CD4-positive, CD25-positive, alpha-beta regulatory T cell (primary cell): ENCODE data around the gene GIPC1. TPM values are rescaled to one million over a fixed set of nuclear protein-coding genes. Genes with fewer than 3 reads are reported as not detected.
"Not testable (repeated sequence)": the region's sequence is repeated elsewhere in the genome, so short reads cannot be mapped to it uniquely, and the experiment has no call there.

Experiments
- ATAC-seq, 2 donors: fragments of 150-1000 bp; cut with Tn5 transposase; one replicate each; pipeline ENCODE4 v1.10.0; 2021; ENCODE audit warnings: low read depth in 2 of 2, moderate number of reproducible peaks in 2 of 2, moderate library complexity in 1 of 2
- DNase-seq, 3 donors: peaks; one replicate each; pipeline versions ENCODE4 v3.0.0 to v3.0.0-alpha.2; 2012 to 2022; ENCODE audit warnings: mixed read lengths in 1 of 3
- H3K27ac ChIP-seq: one replicate; pipeline ENCODE4 v1.7.0; 2013; ENCODE audit warnings: mild to moderate bottlenecking, low read length; ENCODE audit not compliant: insufficient read depth, poor library complexity, severe bottlenecking
- H3K27me3 ChIP-seq: one replicate; pipeline ENCODE4 v1.7.0; 2013; ENCODE audit warnings: low read length; ENCODE audit not compliant: control insufficient read depth, insufficient read depth
- H3K36me3 ChIP-seq: one replicate; pipeline ENCODE4 v1.7.0; 2013; ENCODE audit warnings: mild to moderate bottlenecking, low read length, moderate library complexity; ENCODE audit not compliant: control insufficient read depth, insufficient read depth
- H3K4me1 ChIP-seq: 2 replicates; pipeline ENCODE4 v1.7.0; 2013; ENCODE audit warnings: mild to moderate bottlenecking, low read length; ENCODE audit not compliant: insufficient read depth, control insufficient read depth, poor library complexity, severe bottlenecking
- H3K4me3 ChIP-seq: one replicate; pipeline ENCODE4 v1.7.0; 2013; ENCODE audit warnings: low read depth, mild to moderate bottlenecking, low read length, moderate library complexity
- H3K9me3 ChIP-seq, 2 experiments: 1 replicate in 1 of 2; 2 replicates in 1 of 2; pipeline ENCODE4 v1.7.0; 2013; ENCODE audit warnings: low read length in 2 of 2, mild to moderate bottlenecking in 1 of 2, moderate library complexity in 1 of 2; ENCODE audit not compliant: control insufficient read depth in 2 of 2
- H3K27ac Mint-ChIP-seq, 3 donors: one replicate each; pipeline ENCODE4 v1.8.0; 2020 to 2022; ENCODE audit warnings: mild to moderate bottlenecking in 3 of 3, mixed read lengths in 3 of 3, moderate library complexity in 2 of 3
- H3K27me3 Mint-ChIP-seq: one replicate; pipeline ENCODE4 v1.8.0; 2022; ENCODE audit warnings: mild to moderate bottlenecking, mixed read lengths
- H3K36me3 Mint-ChIP-seq: one replicate; pipeline ENCODE4 v1.8.0; 2020; ENCODE audit warnings: mixed read lengths
- H3K4me1 Mint-ChIP-seq, 4 donors: one replicate each; pipeline ENCODE4 v1.8.0; 2020 to 2022; ENCODE audit warnings: mixed read lengths in 4 of 4, mild to moderate bottlenecking in 1 of 4
- H3K4me3 Mint-ChIP-seq, 4 donors: one replicate each; pipeline ENCODE4 v1.8.0; 2020 to 2022; ENCODE audit warnings: mild to moderate bottlenecking in 4 of 4, mixed read lengths in 4 of 4, moderate library complexity in 3 of 4
- H3K9me3 Mint-ChIP-seq, 7 donors: one replicate each; pipeline ENCODE4 v1.8.0; 2020 to 2022; ENCODE audit warnings: mixed read lengths in 7 of 7, mild to moderate bottlenecking in 3 of 7, moderate library complexity in 2 of 7
- polyA plus RNA-seq, 4 donors: library from polyadenylated mRNA; unstranded; fragments of 300-500 nt; fragmentation: Illumina TruSeq; gene quantifications; one replicate each; pipeline ENCODE4 v1.2.3, GENCODE V29; 2021
- total RNA-seq: library from RNA; stranded (reverse); gene quantifications from one replicate; pipeline ENCODE4 v1.2.3, GENCODE V29; 2022

The GIPC1 gene
- total RNA-seq = 37.5 TPM
- polyA plus RNA-seq = 10 to 100 TPM; 44.0 to 62.0 (median 55.7) TPM

GRCh38 chr19:14496029-14496833 is at the start of gene GIPC1:
Gene GIPC1 (minus strand): TSS chr19:14496127. CDS start chr19:14482976, 13,151 bp downstream.
- Histone ChIP-seq H3K36me3 (peaks cover 4% of the 10 kb centered on the region), H3K9me3 (no peaks in the 10 kb centered on the region), H3K27me3 (no peaks in the 10 kb centered on the region), H3K4me1 (peaks cover 23% of the 10 kb centered on the region), H3K4me3 (peak within 1 kb of the TSS; percentile 79), H3K27ac (peak within 1 kb of the TSS; percentile 72)
- no peaks in the 10 kb centered on the region for H3K9me3 Mint-ChIP-seq
- no peaks in the 10 kb centered on the region for H3K27me3 Mint-ChIP-seq
- peak; percentile 84 for ATAC-seq
- H3K27ac Mint-ChIP-seq = peak within 1 kb of the TSS; percentile 81 to 91 (median 86)
- H3K36me3 Mint-ChIP-seq = peaks cover 10% of the 10 kb centered on the region
- peak within 1 kb of the TSS; percentile 89 to 95 (median 90) for H3K4me3 Mint-ChIP-seq
- H3K4me1 Mint-ChIP-seq = peaks cover 4 to 38% (median 14%) of the 10 kb centered on the region in 4 donors
- DNase-seq = peak; percentile 79 to 86 (median 84)

- ATAC-seq = no peak
- Mint-ChIP-seq H3K27me3 (no peaks in the 10 kb centered on the region), H3K4me1 (peaks cover 0 to 56% (median 16%) of the 10 kb centered on the region in 4 donors), H3K36me3 (peaks cover 11% of the 10 kb centered on the region), H3K4me3 (no peak overlapping the region), H3K27ac (peak overlapping the region in 2 of 3 donors; percentile 69 to 73), H3K9me3 (no peaks in the 10 kb centered on the region)
- Histone ChIP-seq H3K36me3 (peaks cover 46% of the 10 kb centered on the region), H3K9me3 (no peaks in the 10 kb centered on the region), H3K27me3 (no peaks in the 10 kb centered on the region), H3K4me3 (no peak overlapping the region), H3K4me1 (peaks cover 12% of the 10 kb centered on the region), H3K27ac (no peak overlapping the region)
- DNase-seq = no peak
Observed at GRCh38 chr19:14545716-14546082, 49.8 kb upstream of the GIPC1 start.

GRCh38 chr19:14544977-14545715 is 49.2 kb upstream of the GIPC1 start:
- Mint-ChIP-seq H3K27ac (peak overlapping the region in 2 of 3 donors; percentile 69 to 73), H3K9me3 (no peaks in the 10 kb centered on the region), H3K4me3 (peak overlapping the region in 1 of 4 donors; percentile 39), H3K27me3 (no peaks in the 10 kb centered on the region), H3K36me3 (peaks cover 11% of the 10 kb centered on the region), H3K4me1 (peaks cover 0 to 55% (median 16%) of the 10 kb centered on the region in 4 donors)
- ATAC-seq (no peak), DNase-seq (no peak)
- Histone ChIP-seq H3K27me3 (no peaks in the 10 kb centered on the region), H3K36me3 (peaks cover 41% of the 10 kb centered on the region), H3K4me1 (peaks cover 8% of the 10 kb centered on the region), H3K27ac (no peak overlapping the region), H3K9me3 (no peaks in the 10 kb centered on the region), H3K4me3 (no peak overlapping the region)

GRCh38 chr19:14544047-14544446 is 48.1 kb upstream of the GIPC1 start:
- H3K36me3 ChIP-seq = peaks cover 38% of the 10 kb centered on the region
- Mint-ChIP-seq H3K36me3 (peaks cover 11% of the 10 kb centered on the region), H3K4me3 (peak overlapping the region in 1 of 4 donors; percentile 22), H3K27ac (peak overlapping the region in 1 of 3 donors; percentile 42), H3K9me3 (no peaks in the 10 kb centered on the region), H3K4me1 (peaks cover 0 to 59% (median 16%) of the 10 kb centered on the region in 4 donors), H3K27me3 (no peaks in the 10 kb centered on the region)
- no peak for ATAC-seq
- no peak overlapping the region for H3K4me3 ChIP-seq
- DNase-seq = no peak
- H3K27me3 ChIP-seq = no peaks in the 10 kb centered on the region
- H3K27ac ChIP-seq = no peak overlapping the region
- H3K4me1 ChIP-seq = peaks cover 7% of the 10 kb centered on the region
- no peaks in the 10 kb centered on the region for H3K9me3 ChIP-seq

GRCh38 chr19:14542711-14543328 is 46.9 kb upstream of the GIPC1 start:
- Mint-ChIP-seq H3K27ac (peak overlapping the region in 1 of 3 donors; percentile 51), H3K4me1 (peaks cover 0 to 61% (median 19%) of the 10 kb centered on the region in 4 donors), H3K4me3 (no peak overlapping the region), H3K9me3 (no peaks in the 10 kb centered on the region), H3K27me3 (no peaks in the 10 kb centered on the region), H3K36me3 (peaks cover 4% of the 10 kb centered on the region)
- Histone ChIP-seq H3K36me3 (peaks cover 29% of the 10 kb centered on the region), H3K27ac (no peak overlapping the region), H3K9me3 (no peaks in the 10 kb centered on the region), H3K4me1 (peaks cover 7% of the 10 kb centered on the region), H3K27me3 (no peaks in the 10 kb centered on the region), H3K4me3 (no peak overlapping the region)
- ATAC-seq (no peak), DNase-seq (no peak)

- H3K36me3 Mint-ChIP-seq = not testable (repeated sequence)
Observed at GRCh38 chr19:14541979-14542378, 46.1 kb upstream of the GIPC1 start.

GRCh38 chr19:14540741-14541525 is 45.0 kb upstream of the GIPC1 start:
- no peak overlapping the region for H3K4me3 ChIP-seq
- H3K36me3 Mint-ChIP-seq = peaks cover 4% of the 10 kb centered on the region
- H3K4me3 Mint-ChIP-seq = no peak overlapping the region
- H3K27me3 ChIP-seq = no peaks in the 10 kb centered on the region
- peak overlapping the region in 1 of 3 donors; percentile 35 for H3K27ac Mint-ChIP-seq
- H3K4me1 ChIP-seq = peaks cover 15% of the 10 kb centered on the region
- H3K9me3 ChIP-seq = no peaks in the 10 kb centered on the region
- ATAC-seq (no peak), DNase-seq (no peak)
- peaks cover 23% of the 10 kb centered on the region for H3K36me3 ChIP-seq
- H3K4me1 Mint-ChIP-seq = peaks cover 0 to 69% (median 21%) of the 10 kb centered on the region in 4 donors
- no peaks in the 10 kb centered on the region for H3K27me3 Mint-ChIP-seq
- no peak overlapping the region for H3K27ac ChIP-seq
- H3K9me3 Mint-ChIP-seq = no peaks in the 10 kb centered on the region

More at GRCh38 chr19:14541979-14542378, 46.1 kb upstream of the GIPC1 start:
- not testable (repeated sequence) for H3K9me3 Mint-ChIP-seq, H3K27me3 ChIP-seq, H3K27ac Mint-ChIP-seq, H3K4me3 Mint-ChIP-seq, H3K9me3 ChIP-seq, DNase-seq, H3K27ac ChIP-seq, H3K27me3 Mint-ChIP-seq, H3K4me1 ChIP-seq, ATAC-seq, H3K4me3 ChIP-seq
- peaks cover 29% of the 10 kb centered on the region for H3K36me3 ChIP-seq
- H3K4me1 Mint-ChIP-seq = peaks cover 0 to 67% (median 22%) of the 10 kb centered on the region in 4 donors
